H54 (cell line): Measurements from ENCODE around the gene FRMPD2.

Source experiments
- DNase-seq: peaks from one replicate; pipeline ENCODE4 v3.0.0; 2011; ENCODE audit warnings: low spot score, mixed read lengths; ENCODE audit not compliant: insufficient read length
- FAIRE-seq: peaks from 3 replicates; lab custom pipeline; 2011; peaks lifted over from hg19 to GRCh38; lab: Jason Lieb, UNC
- POLR2A ChIP-seq: IDR thresholded peaks from 2 replicates; pipeline ENCODE4 v1.6.1; 2011; ENCODE audit warnings: low read depth, mild to moderate bottlenecking, low read length

FRMPD2 gene, protein sequence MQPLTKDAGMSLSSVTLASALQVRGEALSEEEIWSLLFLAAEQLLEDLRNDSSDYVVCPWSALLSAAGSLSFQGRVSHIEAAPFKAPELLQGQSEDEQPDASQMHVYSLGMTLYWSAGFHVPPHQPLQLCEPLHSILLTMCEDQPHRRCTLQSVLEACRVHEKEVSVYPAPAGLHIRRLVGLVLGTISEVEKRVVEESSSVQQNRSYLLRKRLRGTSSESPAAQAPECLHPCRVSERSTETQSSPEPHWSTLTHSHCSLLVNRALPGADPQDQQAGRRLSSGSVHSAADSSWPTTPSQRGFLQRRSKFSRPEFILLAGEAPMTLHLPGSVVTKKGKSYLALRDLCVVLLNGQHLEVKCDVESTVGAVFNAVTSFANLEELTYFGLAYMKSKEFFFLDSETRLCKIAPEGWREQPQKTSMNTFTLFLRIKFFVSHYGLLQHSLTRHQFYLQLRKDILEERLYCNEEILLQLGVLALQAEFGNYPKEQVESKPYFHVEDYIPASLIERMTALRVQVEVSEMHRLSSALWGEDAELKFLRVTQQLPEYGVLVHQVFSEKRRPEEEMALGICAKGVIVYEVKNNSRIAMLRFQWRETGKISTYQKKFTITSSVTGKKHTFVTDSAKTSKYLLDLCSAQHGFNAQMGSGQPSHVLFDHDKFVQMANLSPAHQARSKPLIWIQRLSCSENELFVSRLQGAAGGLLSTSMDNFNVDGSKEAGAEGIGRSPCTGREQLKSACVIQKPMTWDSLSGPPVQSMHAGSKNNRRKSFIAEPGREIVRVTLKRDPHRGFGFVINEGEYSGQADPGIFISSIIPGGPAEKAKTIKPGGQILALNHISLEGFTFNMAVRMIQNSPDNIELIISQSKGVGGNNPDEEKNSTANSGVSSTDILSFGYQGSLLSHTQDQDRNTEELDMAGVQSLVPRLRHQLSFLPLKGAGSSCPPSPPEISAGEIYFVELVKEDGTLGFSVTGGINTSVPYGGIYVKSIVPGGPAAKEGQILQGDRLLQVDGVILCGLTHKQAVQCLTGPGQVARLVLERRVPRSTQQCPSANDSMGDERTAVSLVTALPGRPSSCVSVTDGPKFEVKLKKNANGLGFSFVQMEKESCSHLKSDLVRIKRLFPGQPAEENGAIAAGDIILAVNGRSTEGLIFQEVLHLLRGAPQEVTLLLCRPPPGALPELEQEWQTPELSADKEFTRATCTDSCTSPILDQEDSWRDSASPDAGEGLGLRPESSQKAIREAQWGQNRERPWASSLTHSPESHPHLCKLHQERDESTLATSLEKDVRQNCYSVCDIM (N-terminal part only)

DNA sequence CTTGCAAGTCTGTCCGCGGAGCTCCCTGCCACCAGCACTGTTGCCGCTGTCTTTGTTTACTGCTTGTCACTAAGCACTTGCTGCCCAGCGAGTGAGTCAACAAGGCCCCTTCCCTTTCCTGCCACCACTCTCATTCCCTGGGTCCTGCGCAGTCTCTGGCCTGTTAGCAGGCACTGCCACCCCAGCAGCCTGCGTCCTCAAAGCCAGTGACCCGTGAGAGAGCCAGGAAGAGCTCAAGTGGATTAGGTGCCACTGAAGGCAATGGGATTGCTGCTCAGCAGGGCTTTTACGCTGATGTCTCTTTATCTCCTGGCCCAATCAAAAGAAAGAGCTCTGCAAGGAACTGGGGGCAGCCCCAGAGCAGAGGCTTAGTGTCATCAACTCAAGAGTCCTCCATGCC lies at the start of gene FRMPD2:
FRMPD2 (minus strand) TSS at position 61 of the 400 bp plus-strand sequence. CDS start 129 bp downstream, outside the sequence.
- no peak for TF ChIP-seq POLR2A
- FAIRE-seq (no peak), DNase-seq (no peak)

DNA sequence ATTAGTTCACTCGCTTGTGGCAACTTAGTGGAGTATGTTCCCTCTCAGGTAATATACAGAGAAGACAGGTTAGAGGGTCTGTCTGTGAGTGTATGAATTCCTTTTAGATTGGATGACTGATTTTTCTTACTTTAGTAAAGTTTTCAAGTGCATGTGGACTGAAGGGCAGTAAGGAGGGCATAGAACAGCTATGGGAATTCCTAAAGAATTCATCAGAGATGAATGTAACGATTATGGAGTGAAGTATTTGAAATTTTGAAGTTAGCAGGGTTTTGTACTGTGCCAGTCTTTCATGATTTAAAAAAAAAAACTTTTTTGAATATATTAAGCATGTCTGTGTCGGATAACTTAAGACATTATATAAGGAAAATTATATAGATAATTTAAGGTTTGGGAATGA lies 47.5 kb upstream of the FRMPD2 start:
- DNase-seq (no peak), FAIRE-seq (no peak)
- no peak for TF ChIP-seq POLR2A

DNA sequence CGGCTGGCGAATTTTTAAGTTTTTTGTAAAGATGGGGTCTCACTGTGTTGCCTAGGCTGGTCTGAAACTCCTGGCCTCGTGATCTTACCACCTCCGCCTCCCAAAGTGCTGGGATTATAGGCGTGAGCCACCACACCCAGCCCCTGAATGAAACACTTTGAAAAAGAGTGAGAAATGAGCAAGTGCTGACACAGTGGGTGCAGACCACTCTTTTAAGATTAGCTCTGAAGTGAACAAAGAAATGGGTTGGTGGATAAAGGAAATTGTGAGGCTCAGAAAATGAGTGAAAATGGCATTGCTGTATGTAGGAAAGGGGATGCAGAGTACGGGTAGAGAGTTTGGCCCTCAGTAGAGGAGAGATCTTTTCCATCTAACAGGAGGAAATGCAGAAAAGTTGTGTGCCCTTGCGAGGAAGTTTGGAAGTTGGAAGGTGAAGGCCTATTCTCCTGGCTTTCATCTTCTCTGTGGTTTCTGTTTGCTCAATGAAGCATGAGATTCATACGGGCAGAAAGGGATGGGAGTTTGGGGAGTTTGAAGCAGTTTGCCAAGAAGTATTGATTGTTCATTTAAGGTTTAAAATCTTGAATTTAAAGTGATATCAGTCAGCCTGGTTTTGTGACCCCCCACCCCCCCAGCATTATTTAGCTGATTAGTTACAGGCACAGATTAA lies 43.0 kb upstream of the FRMPD2 start:
- no peak for TF ChIP-seq POLR2A
- DNase-seq (no peak), FAIRE-seq (no peak)

DNA sequence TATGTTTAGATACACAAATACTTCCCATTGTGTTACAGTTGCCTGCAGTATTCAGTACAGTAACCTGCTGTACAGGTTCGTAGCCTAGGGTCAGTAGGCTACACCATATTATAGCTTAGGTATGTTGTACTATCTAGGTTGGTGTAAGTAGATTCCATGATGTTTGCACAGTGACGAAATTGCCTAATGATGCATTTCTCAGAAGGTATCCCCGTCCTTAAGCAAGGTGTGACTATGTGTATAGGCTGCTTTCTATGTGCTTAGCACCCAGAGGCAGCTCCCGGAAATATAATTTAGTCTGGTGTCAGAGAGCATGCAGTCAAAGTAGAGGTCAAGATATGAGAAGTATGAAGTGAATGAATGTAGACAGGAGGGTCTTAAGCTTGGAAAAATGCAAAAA lies 41.7 kb upstream of the FRMPD2 start:
- FAIRE-seq, result no peak
- no peak for DNase-seq
- TF ChIP-seq POLR2A, result no peak

DNA sequence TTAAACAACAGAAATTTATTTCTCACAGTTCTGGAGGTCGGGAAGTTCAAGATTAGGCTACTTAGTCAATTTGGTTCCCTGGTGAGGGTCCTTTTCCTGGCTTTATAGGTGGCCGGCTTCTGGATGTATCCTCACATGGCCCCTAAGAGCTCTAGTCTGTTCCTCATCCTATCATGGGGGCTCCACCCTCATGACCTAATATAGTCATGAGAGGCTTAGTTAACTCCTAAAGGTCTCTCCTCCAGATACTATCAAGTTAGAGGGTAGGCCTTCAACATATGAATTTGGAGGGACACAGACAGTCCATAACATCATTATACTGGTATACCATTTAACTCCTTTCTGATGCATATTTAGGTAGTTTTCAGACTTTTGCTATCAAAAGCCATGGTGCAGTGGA lies 39.6 kb upstream of the FRMPD2 start:
- DNase-seq, result no peak
- TF ChIP-seq POLR2A, result no peak
- FAIRE-seq, result no peak

DNA sequence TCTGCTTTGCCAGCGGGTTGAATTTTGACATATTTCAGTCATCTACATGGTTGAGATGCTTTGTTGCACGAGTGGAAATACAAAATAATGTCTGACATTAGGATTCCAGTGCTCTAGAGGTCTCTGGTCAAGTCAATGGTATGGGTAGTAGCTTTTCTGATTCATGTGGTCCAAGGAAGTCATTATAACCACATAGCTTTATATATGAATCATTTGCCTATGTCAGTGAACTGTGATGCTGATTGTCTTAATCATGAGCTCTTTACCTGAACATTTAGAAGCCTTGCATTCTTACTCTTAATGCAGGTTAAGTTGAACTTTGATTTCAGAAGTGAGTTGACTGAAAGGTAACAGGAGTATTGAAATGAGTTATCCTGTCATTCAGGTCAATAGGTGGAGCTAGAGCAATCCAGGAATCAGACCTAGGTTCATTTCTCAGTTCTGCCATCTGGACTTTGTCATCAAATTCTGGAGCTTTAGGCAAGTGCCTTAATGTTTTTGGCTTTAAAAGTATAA lies 35.3 kb upstream of the FRMPD2 start:
- DNase-seq (peak; percentile 58), FAIRE-seq (peak; percentile 98)
- TF ChIP-seq POLR2A, result no peak

DNA sequence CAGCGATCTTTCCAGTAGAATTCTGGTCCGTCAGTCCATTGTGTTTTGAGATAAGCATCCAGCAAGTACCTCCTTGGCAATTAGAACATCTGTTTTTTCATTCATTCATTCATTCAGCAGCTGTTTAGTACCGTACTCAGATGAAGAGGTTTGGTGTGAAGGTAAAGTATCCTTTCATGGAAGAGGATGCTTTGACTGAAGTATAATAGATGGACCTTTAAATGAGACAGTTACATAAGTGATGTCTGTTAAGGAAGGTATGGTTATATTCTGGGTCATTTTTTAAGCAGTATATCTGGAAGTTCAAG lies 33.2 kb upstream of the FRMPD2 start:
- FAIRE-seq, result no peak
- TF ChIP-seq POLR2A, result no peak
- DNase-seq, result no peak

DNA sequence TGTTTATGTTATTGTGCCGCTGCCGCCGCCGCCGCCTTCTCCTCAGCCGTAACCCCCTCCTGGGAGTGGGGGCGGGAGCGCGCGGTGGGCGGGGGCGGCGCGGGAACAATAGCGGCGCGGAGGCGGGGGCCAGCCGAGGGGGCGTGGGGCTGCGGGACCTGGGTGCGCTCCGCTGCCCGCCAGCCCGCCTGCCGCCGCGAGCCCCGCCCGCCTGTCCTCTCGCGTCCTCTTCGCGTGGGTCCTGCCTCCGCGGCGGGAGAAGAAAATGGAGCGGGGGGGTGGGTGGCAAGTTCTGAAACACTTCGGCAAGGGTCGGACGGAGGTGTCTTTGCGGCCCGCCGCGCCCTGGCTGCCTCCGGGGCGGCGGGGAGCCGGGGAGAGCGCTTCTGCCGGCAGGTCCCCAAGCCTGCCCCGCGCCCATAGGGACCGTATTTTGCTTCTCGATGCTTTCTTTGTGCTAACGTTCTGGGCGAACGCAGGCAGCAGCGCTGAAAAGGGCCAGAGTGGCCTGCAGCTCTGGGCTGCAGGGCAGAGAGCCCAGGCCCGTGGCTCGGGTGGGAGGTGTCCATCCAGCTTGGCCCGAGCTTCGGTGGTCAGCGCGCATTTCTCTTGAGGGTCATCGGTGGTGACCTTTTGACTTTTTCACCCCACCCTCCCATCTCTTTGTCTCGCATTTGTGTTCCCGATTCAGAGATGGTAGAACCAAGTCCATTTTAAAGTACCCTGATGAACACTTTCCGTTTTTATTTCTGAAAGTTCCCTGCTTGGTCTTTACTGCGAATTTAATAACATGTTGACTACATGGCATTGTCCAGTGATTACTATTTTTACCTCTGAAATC lies 32.6 kb upstream of the FRMPD2 start:
- no peak for TF ChIP-seq POLR2A
- FAIRE-seq (peak; percentile 83), DNase-seq (peak; percentile 52)

DNA sequence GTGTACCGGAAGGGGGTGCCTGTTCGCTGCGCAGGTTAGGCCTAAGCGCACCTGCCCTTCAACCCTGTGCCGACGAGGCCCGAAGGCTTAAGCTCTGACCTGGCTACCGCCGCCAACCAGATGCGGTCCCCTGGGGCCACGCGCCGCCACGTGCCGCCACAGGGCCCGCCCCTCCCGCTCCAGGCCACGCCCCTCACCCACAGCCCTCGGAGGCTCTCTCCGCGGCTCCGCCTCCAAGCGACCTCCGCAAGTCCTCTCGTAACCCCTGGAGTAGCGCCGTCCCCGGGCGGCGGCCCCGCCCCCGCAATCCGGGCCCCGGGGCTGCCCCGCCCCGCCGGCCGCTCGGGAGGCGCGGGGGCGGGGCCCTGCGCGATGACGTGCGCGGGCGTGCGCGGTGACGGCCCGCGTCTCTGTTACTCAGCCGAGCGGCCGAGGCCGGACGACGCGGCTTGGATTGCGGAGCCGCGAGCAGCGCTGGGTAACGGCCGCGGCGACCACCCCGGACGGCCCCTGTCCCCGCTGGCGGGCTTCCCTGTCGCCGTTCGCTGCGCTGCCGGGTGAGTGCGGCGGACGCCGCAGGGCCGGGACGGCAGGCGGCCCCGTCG lies 31.9 kb upstream of the FRMPD2 start, which contains the start of gene MAPK8:
MAPK8 (plus strand) TSS at position 413 of the 605 bp plus-strand sequence. CDS start 94,984 bp downstream, outside the sequence.
- FAIRE-seq, result no peak
- peak; percentile 93 for TF ChIP-seq POLR2A
- DNase-seq, result peak; percentile 90

DNA sequence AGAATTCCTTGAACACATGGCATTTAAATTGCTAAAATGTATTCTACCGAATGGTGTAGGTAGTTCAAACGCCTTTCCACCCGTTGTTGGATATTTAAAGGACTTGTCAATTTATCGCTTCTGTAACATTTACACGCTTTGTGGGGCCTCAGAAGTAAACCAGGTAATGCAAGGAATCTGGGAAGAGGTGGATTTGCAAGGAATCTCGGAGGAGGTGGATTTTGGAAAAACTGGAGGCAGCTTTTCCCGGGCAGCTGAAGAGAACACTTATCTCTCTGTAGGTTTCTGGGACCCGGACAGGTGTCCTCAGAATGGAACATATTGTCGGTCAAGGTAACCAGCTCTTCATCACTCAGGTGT lies 31.4 kb upstream of the FRMPD2 start:
- TF ChIP-seq POLR2A, result no peak
- FAIRE-seq (no peak), DNase-seq (no peak)

DNA sequence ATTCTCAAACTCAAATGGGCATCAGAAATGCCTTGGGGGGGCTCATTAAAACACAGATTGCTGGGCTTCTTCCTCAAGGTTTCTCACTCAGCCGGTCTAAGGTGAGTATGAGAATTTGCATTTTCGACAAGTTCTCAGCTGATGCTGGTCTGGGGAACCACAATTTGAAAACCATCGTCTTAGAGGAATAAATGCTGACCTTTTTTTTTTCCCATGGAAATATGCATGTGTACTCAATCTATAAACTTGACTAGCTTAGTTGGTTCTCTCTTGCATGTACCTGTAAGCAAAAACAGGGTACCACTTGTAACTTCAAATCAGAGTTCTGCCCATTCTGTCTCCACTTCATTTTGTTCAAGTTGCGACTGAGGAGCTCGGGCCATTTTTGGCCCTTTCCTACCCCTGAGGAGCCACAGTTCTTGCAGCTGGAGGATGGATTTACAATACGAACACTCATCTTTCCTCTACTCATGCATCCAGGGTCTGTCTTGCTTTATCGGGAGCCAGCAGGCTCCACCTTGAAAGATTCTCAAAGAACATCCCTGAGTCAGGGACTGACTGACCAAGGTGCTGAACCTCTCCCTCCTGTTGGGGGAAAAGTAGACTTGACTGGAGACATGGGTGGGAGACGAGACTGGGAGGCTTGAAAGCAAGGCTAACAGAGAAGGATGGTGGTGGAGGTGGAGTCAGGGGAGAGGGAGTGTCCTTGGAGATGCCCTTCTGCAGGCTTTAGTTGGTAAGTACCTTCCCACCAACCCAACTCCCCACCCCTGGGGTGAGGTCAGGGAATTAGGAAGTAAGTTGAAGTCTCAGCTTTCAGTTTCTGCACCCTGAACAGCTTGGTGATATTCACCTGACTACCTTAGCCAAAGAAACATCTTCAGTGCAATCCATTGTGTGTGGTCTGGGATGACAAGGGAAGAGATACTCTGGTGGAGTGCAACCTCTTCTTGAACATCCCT lies 28.3 kb upstream of the FRMPD2 start:
- FAIRE-seq (no peak), DNase-seq (no peak)
- no peak for TF ChIP-seq POLR2A
